Measurements from ENCODE around the gene PSME3IP1. TPM values are rescaled to one million over a fixed set of nuclear protein-coding genes. Genes with fewer than 3 reads are reported as not detected.

The PSME3IP1 gene
- total RNA-seq, 1 experiment from 2014 or later: 104 TPM

DNA sequence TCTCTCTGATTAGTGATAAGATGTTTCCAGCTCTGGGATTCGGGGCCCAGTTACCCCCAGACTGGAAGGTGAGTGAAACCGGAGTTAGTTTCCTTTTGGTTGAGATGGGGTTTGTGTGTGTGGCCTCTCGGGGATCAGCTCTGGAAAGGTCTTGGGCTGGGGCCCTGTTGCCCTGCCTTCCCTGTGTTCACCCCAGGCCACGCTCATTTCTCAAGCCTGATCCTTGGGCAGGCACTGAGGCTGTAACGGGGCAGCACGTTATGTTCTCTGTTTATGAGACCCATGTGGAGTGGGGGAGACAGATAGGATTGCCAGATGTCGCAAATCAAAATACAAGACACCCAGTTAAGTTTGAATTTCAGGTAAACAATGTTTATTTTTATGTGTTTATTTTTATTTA, 58.0 kb downstream of the PSME3IP1 start:
- Mint-ChIP-seq H3K4me3 (no peak overlapping the region), H3K27ac (no peak overlapping the region), H3K36me3 (no peaks in the 10 kb centered on the region), H3K9me3 (0 out of 2 replicates have a peak, but pooled peaks cover 3% of the 10 kb centered on the region), H3K27me3 (ENCODE audit: low read depth) (no peaks in the 10 kb centered on the region), H3K4me1 (peaks cover 6% of the 10 kb centered on the region; the same call in 1 of the 2 replicates)
- ChIA-PET POLR2A (no interaction called here), CTCF (interaction anchor here (0.6 kb wide), 1 partner anchor 21 kb away, joined by 4 read pairs; no protein-coding TSS in a partner anchor)
- ATAC-seq (no peak), DNase-seq (ENCODE audit: low spot score) (no peak)
- TF ChIP-seq NFE2L1 (CRISPR knock-in tag; IDR thresholded peaks at IDR 0.05) (no peak), FOXJ3 (CRISPR knock-in tag; IDR thresholded peaks at IDR 0.05; ENCODE audit: borderline replicate concordance) (no peak), GRHL2 (CRISPR knock-in tag; IDR thresholded peaks at IDR 0.05; ENCODE audit: insufficient replicate concordance, severe bottlenecking) (no peak), ZNF416 (CRISPR knock-in tag; IDR thresholded peaks at IDR 0.05) (no peak)
- TF ChIP-seq, protein P1, sequence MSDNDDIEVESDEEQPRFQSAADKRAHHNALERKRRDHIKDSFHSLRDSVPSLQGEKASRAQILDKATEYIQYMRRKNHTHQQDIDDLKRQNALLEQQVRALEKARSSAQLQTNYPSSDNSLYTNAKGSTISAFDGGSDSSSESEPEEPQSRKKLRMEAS (CRISPR knock-in tag; IDR thresholded peaks at IDR 0.05): no peak
- TF ChIP-seq, protein P2, sequence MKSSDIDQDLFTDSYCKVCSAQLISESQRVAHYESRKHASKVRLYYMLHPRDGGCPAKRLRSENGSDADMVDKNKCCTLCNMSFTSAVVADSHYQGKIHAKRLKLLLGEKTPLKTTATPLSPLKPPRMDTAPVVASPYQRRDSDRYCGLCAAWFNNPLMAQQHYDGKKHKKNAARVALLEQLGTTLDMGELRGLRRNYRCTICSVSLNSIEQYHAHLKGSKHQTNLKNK (CRISPR knock-in tag; IDR thresholded peaks at IDR 0.05): no peak
- TF ChIP-seq, protein P3, sequence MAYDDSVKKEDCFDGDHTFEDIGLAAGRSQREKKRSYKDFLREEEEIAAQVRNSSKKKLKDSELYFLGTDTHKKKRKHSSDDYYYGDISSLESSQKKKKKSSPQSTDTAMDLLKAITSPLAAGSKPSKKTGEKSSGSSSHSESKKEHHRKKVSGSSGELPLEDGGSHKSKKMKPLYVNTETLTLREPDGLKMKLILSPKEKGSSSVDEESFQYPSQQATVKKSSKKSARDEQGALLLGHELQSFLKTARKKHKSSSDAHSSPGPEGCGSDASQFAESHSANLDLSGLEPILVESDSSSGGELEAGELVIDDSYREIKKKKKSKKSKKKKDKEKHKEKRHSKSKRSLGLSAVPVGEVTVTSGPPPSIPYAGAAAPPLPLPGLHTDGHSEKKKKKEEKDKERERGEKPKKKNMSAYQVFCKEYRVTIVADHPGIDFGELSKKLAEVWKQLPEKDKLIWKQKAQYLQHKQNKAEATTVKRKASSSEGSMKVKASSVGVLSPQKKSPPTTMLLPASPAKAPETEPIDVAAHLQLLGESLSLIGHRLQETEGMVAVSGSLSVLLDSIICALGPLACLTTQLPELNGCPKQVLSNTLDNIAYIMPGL (CRISPR knock-in tag; IDR thresholded peaks at IDR 0.05): no peak

DNA sequence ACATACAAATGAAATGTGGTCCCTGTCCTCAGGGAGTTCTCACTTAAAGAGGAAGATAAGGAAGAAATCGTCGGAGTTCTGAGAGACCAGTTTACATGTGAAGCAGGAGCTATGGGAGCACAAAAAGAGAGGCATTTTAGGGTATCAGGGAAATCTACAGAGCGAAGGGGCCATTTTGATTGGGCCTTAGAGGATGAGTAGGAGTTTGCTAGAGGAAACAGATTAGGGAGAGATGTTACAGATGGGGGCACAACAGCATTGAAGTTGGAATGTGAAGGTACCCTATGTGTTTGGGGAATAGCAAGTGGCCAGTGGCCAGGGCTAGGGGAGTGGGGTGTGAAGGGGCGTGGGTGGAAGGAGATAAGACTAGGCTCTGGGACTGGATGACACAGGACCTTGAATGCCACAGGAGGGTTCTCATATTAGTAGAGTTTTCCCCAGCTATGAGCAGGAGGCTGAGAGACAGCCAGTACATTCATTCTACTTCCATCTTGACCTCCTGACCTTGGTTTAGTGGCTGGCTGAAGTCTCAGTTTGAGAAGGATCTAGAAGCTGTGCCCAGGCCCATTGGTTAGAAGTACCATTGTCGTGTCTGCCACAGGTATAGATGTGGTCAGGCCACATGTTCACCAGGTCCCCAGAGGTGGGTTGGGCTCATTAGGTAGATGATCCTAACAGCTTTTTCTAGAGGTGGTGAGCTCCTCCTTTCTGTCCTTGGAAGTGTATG, 58.6 kb downstream of the PSME3IP1 start:
- peaks cover 6% of the 10 kb centered on the region; the same call in 1 of the 2 replicates for H3K4me1 Mint-ChIP-seq
- H3K4me3 Mint-ChIP-seq: no peak overlapping the region
- ATAC-seq (no peak), DNase-seq (ENCODE audit: low spot score) (no peak)
- no peak overlapping the region for H3K27ac Mint-ChIP-seq
- no peak for TF ChIP-seq SP1 (CRISPR knock-in tag; conservative IDR thresholded peaks at IDR 0.05)
- TF ChIP-seq, protein P4, sequence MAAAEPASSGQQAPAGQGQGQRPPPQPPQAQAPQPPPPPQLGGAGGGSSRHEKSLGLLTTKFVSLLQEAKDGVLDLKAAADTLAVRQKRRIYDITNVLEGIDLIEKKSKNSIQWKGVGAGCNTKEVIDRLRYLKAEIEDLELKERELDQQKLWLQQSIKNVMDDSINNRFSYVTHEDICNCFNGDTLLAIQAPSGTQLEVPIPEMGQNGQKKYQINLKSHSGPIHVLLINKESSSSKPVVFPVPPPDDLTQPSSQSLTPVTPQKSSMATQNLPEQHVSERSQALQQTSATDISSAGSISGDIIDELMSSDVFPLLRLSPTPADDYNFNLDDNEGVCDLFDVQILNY (CRISPR knock-in tag; IDR thresholded peaks at IDR 0.05): no peak
- no peak for TF ChIP-seq TP53 (CRISPR knock-in tag; IDR thresholded peaks at IDR 0.05)
- TF ChIP-seq SOX15 (CRISPR knock-in tag; IDR thresholded peaks at IDR 0.05): no peak
- TF ChIP-seq, protein P5, sequence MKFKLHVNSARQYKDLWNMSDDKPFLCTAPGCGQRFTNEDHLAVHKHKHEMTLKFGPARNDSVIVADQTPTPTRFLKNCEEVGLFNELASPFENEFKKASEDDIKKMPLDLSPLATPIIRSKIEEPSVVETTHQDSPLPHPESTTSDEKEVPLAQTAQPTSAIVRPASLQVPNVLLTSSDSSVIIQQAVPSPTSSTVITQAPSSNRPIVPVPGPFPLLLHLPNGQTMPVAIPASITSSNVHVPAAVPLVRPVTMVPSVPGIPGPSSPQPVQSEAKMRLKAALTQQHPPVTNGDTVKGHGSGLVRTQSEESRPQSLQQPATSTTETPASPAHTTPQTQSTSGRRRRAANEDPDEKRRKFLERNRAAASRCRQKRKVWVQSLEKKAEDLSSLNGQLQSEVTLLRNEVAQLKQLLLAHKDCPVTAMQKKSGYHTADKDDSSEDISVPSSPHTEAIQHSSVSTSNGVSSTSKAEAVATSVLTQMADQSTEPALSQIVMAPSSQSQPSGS (CRISPR knock-in tag; IDR thresholded peaks at IDR 0.05; ENCODE audit: borderline replicate concordance, low read depth): no peak
- no peak for TF ChIP-seq NFYB (CRISPR knock-in tag; conservative IDR thresholded peaks at IDR 0.05; ENCODE audit: low read depth)
- TF ChIP-seq OVOL2 (CRISPR knock-in tag; IDR thresholded peaks at IDR 0.05; ENCODE audit: borderline replicate concordance): no peak
- TF ChIP-seq, protein P6, sequence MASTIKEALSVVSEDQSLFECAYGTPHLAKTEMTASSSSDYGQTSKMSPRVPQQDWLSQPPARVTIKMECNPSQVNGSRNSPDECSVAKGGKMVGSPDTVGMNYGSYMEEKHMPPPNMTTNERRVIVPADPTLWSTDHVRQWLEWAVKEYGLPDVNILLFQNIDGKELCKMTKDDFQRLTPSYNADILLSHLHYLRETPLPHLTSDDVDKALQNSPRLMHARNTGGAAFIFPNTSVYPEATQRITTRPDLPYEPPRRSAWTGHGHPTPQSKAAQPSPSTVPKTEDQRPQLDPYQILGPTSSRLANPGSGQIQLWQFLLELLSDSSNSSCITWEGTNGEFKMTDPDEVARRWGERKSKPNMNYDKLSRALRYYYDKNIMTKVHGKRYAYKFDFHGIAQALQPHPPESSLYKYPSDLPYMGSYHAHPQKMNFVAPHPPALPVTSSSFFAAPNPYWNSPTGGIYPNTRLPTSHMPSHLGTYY (CRISPR knock-in tag; IDR thresholded peaks at IDR 0.05): no peak
- TF ChIP-seq, protein P7, sequence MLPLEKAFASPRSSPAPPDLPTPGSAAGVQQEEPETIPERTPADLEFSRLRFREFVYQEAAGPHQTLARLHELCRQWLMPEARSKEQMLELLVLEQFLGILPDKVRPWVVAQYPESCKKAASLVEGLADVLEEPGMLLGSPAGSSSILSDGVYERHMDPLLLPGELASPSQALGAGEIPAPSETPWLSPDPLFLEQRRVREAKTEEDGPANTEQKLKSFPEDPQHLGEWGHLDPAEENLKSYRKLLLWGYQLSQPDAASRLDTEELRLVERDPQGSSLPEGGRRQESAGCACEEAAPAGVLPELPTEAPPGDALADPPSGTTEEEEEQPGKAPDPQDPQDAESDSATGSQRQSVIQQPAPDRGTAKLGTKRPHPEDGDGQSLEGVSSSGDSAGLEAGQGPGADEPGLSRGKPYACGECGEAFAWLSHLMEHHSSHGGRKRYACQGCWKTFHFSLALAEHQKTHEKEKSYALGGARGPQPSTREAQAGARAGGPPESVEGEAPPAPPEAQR (CRISPR knock-in tag; IDR thresholded peaks at IDR 0.05): no peak
- TF ChIP-seq JAZF1 (CRISPR knock-in tag; IDR thresholded peaks at IDR 0.05): no peak
- TF ChIP-seq, protein P8, sequence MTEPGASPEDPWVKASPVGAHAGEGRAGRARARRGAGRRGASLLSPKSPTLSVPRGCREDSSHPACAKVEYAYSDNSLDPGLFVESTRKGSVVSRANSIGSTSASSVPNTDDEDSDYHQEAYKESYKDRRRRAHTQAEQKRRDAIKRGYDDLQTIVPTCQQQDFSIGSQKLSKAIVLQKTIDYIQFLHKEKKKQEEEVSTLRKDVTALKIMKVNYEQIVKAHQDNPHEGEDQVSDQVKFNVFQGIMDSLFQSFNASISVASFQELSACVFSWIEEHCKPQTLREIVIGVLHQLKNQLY (CRISPR knock-in tag; IDR thresholded peaks at IDR 0.05): no peak
- TF ChIP-seq, protein P9, sequence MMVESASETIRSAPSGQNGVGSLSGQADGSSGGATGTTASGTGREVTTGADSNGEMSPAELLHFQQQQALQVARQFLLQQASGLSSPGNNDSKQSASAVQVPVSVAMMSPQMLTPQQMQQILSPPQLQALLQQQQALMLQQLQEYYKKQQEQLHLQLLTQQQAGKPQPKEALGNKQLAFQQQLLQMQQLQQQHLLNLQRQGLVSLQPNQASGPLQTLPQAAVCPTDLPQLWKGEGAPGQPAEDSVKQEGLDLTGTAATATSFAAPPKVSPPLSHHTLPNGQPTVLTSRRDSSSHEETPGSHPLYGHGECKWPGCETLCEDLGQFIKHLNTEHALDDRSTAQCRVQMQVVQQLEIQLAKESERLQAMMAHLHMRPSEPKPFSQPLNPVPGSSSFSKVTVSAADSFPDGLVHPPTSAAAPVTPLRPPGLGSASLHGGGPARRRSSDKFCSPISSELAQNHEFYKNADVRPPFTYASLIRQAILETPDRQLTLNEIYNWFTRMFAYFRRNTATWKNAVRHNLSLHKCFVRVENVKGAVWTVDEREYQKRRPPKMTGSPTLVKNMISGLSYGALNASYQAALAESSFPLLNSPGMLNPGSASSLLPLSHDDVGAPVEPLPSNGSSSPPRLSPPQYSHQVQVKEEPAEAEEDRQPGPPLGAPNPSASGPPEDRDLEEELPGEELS (CRISPR knock-in tag; IDR thresholded peaks at IDR 0.05): no peak
- no peak for TF ChIP-seq TEAD4 (CRISPR knock-in tag; IDR thresholded peaks at IDR 0.05)
- TF ChIP-seq, protein P10, sequence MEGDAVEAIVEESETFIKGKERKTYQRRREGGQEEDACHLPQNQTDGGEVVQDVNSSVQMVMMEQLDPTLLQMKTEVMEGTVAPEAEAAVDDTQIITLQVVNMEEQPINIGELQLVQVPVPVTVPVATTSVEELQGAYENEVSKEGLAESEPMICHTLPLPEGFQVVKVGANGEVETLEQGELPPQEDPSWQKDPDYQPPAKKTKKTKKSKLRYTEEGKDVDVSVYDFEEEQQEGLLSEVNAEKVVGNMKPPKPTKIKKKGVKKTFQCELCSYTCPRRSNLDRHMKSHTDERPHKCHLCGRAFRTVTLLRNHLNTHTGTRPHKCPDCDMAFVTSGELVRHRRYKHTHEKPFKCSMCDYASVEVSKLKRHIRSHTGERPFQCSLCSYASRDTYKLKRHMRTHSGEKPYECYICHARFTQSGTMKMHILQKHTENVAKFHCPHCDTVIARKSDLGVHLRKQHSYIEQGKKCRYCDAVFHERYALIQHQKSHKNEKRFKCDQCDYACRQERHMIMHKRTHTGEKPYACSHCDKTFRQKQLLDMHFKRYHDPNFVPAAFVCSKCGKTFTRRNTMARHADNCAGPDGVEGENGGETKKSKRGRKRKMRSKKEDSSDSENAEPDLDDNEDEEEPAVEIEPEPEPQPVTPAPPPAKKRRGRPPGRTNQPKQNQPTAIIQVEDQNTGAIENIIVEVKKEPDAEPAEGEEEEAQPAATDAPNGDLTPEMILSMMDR (IDR thresholded peaks at IDR 0.05): no peak
- no peak for TF ChIP-seq ZBTB21 (CRISPR knock-in tag; IDR thresholded peaks at IDR 0.05; ENCODE audit: borderline replicate concordance)
- H3K27me3 Mint-ChIP-seq (ENCODE audit: low read depth): no peaks in the 10 kb centered on the region
- H3K9me3 Mint-ChIP-seq: 0 out of 2 replicates have a peak, but pooled peaks cover 3% of the 10 kb centered on the region
- H3K36me3 Mint-ChIP-seq: no peaks in the 10 kb centered on the region
- POLR2A ChIA-PET: no interaction called here
- CTCF ChIA-PET: interaction anchor here (1.7 kb wide), 1 partner anchor 35 kb away, joined by 14 read pairs; the partner anchor contains the start of gene CPNE2
